GM19240 (cell line): ENCODE results near the gene PEX11A.

ENCODE experiments used
- DNase-seq: peaks from one replicate; pipeline ENCODE4 v3.0.0; 2011; ENCODE audit warnings: low spot score; ENCODE audit not compliant: insufficient read length

PEX11A gene

GRCh38 chr15:89656116-89656815 lies 34.3 kb downstream of the PEX11A start:
- DNase-seq, result no peak

DNA sequence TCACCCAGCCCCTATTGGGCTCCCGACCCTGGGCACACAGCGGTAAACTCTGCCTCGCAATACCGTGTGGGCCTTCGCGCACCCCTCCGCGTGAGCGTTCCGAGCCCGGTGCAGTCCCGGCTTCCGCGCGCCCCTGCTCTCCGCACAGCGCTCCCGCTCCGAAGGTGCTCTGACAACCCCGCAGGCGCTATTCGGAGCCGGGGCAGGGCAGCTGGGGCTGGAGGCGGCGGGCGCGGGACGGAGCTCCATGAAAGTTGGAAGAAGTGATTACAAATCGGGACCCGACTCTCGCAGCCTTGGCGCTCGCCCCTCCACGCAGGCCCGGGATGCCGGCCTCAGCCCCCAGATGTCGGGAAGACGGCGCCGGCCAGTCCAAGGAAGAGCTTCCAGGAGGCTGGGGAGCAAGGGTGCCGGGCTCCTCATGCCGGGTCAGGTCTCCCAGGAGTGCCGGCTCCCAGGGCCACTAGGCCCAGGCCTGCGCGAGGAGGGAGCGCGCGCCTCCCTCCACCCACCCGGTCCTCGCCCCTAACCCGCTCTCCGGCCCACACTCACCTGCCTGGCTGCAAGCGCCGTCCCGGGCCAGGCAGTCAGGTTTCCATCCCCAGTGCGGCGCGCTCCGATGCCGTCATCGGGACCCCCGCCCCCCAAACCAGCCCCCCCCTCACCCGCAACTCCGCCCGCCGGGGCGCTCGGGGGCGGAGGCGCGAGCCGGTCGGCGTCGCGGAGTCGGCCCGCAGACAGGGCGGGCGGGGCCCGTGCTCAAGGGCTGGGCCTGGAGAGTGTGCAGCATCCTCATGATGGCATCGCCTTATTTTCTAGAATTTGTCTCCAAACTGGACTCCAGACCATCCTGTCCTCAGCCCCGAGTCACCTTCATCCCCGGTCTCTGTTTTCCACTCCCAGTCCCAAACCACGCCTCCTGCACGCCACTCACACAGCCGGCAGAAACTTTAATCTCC lies 35.4 kb downstream of the PEX11A start, which contains the start of gene KIF7:
KIF7 (minus strand) TSS at position 621 of the 959 bp plus-strand sequence. CDS start 2,537 bp downstream, outside the sequence.
- DNase-seq, result peak; percentile 42

DNA sequence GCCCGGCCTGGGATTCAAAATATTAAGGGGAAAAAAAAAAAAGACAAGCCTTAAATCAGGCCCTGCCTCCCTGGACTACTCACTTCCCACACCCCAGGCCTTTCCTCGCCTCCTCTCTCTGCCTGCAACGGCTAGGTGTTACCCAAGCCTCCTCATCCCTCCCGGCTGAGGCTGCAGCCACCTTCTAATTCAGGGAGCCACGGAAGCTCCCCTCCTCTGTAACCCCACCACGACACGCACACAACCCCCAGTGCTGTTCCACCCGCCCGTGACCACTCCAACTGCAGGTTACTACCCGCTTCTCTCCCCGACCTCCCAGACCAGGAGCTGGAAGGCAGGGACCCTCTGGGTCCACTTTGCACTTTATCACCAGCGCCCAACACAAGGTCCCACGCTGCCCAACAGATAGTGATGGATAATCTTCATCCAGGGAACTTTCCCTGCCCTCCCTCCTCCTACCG lies 36.2 kb downstream of the PEX11A start:
- DNase-seq, result no peak

DNA sequence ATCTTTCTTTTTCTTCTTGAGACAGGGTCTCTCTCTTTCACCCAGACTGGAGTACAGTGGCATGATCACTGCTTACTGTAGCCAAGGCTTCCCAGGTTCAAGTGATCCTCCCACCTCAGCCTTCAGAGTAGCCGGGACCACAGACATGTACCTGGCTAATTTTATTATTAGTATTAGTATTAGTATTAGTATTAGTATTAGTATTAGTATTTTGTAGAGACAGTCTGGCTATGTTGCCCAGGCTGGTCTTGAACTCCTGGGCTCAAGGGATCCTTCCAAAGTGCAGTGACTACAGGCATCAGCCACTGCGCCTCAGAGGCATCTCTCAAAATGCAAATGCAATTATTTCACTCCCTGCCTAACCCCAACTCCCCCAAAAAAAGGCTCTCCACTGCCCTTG lies 37.0 kb downstream of the PEX11A start:
- no peak for DNase-seq

- no peak for DNase-seq
Observed at GRCh38 chr15:89652666-89653065, 37.9 kb downstream of the PEX11A start.

GRCh38 chr15:89652131-89652530 lies 38.4 kb downstream of the PEX11A start:
- DNase-seq, result no peak

GRCh38 chr15:89649716-89650115 lies 40.8 kb downstream of the PEX11A start:
- DNase-seq, result no peak

DNA sequence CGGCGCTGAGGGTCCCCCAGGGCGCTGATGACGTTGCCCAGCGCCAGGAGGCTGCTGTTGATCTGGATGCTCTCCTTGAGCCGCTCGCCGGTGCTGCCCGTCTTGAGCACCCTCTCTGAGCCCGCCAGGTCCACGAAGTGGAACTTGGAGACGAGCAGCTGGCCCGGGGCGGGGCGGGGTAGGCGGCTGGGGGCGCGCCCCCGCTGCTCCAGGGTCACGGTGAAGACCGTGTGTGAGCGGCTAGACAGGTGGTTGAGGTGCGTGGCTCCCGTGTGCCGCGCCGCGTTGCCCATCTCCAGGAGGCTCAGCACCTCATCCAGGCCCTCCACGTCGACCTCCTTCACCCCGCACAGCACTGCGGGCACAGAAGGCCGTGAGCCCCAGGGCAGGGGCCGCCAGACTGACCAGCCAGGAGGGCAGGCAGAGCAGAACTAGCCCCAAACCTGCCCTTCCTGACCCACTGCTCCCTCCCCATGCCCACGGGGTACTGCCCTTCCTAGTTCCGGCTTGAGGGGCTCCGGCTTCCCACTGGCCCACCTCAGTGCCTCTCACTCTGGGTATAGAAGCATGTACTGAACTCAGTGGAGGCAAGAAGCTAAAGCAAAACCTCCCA lies 41.4 kb downstream of the PEX11A start:
- no peak for DNase-seq

DNA sequence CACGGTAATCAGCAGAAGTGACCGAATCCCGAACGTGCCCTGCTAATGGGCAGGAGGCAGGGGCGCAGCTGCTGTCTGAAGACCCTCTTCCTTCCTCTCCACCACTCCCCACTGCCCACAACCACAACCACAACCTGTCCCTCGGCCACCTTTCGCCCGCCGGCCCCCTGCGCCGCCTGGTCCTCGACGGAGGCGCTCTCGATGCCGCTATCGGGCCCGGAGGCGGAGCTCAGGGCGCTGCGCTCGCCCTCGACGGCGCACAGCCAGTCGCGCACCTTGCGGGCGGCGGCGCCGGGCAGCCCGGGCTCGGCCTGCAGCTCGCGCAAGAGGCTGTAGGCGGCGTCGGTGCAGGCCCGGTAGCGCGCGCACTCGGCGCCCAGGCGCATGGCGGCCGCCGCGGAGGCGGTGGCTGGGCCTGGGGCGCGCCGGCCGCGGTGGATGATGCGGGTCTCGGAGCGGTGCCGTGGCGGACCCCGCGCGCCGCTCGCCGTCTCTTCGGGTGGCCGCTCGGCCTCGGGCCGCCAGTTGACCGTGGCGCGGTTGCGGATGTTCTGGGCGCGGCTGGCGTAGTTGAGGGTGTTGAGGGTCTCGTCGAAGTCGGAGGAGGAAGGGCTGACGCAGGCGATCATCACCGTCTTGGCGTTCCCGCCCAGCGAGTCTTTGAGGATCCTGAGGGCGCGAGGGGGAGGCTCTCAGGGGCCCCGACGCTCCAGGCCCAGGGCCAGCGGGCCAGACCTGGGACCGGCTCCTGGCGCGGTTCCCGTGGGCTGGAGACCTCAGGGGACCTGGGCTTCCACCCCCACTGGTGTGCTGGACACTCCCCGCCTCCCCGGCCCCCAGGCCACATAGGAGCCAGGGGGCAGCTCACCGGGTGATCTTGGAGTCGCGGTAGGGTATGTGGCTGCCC lies 42.2 kb downstream of the PEX11A start:
- DNase-seq, result no peak

DNA sequence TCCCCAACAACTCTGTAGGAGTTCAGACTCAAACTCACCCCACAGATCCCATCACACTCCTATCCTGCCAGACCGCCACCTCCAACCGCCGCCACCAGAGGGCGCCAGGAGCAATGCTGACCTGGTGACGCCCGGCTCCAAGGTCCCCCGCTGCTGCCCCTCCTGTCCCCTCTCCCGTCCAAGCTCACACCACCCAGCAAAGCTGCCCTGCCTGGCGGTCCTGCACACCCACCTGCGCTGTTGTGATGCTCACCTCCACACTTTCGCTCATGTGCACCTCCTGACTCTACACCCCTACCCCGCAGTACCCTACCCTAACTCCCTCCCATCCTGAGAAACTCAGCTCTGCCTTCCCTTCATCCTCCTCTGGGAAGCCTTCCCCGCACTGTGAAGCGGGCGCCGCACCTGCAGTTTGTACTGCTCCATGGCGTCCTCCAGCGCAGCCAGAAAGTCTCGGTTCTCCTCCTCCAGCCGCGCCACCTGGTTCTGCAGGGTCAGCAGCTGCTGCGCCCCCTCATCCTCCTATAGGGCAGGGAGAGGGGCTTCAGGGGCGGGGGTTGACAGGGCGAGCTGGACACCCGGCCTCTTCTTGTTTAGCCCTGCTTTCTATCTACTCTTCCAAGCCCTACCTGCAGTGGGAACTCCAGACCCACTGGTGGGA lies 43.2 kb downstream of the PEX11A start:
- peak; percentile 46 for DNase-seq

GRCh38 chr15:89646416-89647141 lies 44.0 kb downstream of the PEX11A start:
- DNase-seq, result no peak

DNA sequence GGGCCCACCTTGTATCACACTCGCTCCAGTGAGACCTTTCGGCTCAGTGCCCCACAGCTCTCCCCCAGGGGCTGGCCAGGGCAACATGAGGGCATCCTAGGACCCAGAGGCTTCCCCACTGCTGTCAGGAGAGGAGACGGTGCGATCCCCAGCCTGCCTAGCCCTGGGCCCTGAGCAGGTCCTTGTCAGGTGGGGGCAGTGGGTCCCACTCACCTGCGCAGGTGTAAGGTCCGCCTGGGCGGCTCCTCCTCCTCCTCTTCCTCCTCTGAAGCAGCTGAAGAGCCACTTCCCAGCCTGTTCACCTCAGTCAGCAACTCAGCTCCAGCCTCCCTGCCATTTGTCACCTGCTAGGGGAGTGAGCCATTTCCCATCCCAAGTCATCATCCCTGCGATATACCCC lies 44.9 kb downstream of the PEX11A start:
- DNase-seq, result no peak

GRCh38 chr15:89642106-89642505 lies 48.4 kb downstream of the PEX11A start:
- DNase-seq, result no peak

- DNase-seq, result no peak
Observed at GRCh38 chr15:89641053-89641452, 49.5 kb downstream of the PEX11A start.

- DNase-seq, result no peak
Observed at GRCh38 chr15:89640245-89640644, 50.3 kb downstream of the PEX11A start.

DNA sequence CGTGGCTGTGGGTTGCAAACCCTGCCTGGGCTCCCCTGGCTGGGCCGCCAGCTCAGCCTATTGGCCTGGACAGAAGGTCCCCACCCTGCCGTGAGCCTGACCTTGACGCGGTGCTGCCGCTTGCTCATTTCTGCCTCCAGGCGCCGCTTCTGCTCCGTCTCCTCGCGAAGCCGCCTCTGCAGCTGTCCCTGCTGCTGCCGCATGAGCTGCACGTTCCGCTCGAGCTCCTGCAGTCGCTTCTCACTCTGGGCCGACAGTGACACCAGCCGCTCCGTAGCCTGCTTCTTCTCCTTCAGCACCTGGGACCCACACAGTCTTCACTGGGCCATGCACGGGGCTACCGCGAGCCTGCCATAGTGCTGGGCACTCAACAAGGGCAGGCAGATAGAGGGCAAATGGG lies 57.0 kb downstream of the PEX11A start:
- no peak for DNase-seq

DNA sequence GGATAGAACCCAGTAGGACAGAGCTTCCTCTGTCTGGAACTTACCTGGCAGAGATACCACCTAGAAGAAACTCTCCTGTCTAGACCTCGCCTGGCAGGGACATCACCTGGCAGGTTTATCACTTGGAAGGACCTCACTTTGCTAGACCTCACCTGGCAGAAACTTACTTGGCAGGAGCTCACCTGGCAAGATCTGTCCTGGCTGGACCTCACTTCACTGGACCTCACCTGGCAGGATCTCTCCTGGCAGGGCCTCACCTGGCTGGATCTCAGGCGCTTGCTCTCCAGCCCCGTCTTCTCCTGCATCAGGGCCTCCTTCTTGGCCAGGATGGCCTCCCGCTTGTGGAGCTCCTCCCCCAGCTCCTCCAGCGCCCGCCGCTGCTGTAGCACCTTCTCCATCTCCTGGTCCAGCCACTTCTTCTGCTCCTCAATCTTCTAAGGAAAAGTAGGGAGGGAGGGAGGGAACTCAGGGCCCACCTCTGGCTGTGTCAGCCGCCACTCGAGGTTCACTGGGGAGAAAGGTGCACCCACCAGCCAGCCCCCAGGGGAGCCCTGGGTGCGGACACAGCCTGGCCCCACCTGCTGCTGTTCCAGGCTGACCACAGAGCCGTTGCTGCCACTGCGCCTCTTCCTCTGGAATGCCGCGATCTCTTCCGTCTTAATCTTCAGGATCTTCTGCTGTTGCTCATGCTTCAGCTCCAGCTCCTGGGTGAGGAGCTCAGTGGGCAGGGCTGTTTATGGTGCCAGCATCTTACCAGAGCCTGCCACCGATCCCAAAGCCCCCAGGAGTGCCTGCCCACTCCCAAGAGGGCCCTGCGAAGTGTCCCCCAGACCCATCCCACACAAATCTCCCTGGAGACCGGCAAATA lies 57.8 kb downstream of the PEX11A start:
- no peak for DNase-seq

DNA sequence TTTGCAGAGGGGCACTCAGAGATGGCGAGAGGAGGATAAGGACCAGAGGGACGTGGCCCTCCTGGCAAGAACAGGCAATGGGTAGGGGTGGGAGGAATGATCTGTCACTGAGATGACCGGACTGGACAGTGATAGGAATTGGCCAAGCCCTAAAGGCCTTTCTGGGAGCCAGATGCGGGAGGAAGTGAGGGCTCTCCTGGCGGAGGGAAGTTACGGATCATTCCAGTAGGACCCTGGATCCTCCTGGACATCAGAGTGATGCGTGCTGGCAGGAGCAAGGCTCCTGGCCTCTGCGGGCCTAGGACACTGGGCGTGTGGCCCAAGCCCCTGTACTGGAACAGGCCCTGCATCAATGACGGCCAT lies 58.7 kb downstream of the PEX11A start:
- no peak for DNase-seq
